Fibroblast of pulmonary artery (primary cell): ENCODE data around the gene CRY2.

Source experiments
- DNase-seq: peaks from one replicate; pipeline ENCODE4 v3.0.0-alpha.2; 2010; ENCODE audit warnings: low read depth
- H3K4me3 ChIP-seq: replicated peaks from 2 replicates; pipeline ENCODE4 v1.5.1; 2011; ENCODE audit warnings: low read depth, mild to moderate bottlenecking, control low read depth, low read length, moderate library complexity
- TF ChIP-seq, protein P1 (sequence below): IDR thresholded peaks from 2 replicates; pipeline ENCODE4 v1.5.1; 2011; ENCODE audit warnings: mild to moderate bottlenecking, control low read depth, low read length, inconsistent platforms; ENCODE audit errors: missing control alignments

Gene CRY2

DNA sequence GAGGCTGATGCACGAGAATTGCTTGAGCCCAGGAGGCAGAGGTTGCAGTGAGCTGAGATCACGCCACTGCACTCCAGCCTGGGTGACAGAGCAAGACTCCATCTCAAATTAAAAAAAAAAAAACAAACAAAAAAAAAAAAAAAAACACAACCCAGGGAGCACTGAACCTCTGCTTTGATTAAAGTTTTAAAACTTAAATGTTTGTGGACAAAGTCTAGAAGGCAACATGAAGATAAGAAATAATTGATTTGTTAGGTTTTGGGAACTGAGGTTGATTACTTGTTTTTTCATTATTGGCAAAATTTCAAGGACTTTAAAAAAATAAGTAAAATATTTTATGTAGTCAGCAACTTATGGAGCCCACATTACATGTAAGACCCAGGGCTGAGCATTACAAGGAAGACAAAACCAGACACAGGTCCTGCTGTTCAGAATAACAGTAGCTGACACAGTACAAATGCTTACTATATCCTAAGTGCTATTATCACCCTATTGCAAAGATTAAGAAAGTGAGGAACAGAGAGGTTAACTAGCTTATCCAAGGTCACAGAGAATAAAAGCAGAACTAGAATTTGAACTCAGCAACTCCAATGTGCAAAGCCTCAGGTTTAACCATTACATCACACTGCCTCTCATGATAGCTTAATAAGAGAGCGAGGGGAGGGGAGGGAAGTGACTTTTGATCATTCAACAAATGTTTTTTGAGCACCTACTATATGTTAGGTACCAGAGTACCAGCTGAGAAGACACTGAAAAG lies 2.3 kb upstream of the CRY2 start:
- no peak for DNase-seq
- TF ChIP-seq, protein P1, sequence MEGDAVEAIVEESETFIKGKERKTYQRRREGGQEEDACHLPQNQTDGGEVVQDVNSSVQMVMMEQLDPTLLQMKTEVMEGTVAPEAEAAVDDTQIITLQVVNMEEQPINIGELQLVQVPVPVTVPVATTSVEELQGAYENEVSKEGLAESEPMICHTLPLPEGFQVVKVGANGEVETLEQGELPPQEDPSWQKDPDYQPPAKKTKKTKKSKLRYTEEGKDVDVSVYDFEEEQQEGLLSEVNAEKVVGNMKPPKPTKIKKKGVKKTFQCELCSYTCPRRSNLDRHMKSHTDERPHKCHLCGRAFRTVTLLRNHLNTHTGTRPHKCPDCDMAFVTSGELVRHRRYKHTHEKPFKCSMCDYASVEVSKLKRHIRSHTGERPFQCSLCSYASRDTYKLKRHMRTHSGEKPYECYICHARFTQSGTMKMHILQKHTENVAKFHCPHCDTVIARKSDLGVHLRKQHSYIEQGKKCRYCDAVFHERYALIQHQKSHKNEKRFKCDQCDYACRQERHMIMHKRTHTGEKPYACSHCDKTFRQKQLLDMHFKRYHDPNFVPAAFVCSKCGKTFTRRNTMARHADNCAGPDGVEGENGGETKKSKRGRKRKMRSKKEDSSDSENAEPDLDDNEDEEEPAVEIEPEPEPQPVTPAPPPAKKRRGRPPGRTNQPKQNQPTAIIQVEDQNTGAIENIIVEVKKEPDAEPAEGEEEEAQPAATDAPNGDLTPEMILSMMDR = no peak
- no peak overlapping the region for H3K4me3 ChIP-seq

DNA sequence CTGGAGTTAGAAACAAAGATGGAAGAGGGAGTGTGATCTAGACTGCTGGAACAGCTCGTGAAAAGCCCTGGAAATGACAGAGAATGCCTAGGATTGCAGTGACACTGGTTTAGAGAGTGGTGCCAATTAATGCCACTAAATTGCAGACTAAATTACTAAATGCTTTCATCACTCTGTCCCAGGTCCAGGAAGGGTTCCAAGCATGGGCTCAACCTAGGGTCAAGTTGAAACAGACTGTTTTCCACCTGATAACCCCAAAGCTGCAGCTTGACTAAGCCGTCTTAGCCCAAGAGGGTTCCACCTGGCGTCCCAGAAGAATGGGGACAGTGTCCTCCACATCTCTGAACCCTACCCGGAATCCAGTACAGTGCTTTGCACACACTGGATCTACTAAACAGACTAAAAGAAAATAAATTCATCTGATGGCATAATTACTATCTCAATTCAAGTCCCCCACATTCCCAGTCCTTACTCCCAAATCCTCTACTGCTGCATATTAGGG lies 1.1 kb upstream of the CRY2 start:
- no peak for DNase-seq
- TF ChIP-seq, protein P1 = no peak
- no peak overlapping the region for H3K4me3 ChIP-seq

DNA sequence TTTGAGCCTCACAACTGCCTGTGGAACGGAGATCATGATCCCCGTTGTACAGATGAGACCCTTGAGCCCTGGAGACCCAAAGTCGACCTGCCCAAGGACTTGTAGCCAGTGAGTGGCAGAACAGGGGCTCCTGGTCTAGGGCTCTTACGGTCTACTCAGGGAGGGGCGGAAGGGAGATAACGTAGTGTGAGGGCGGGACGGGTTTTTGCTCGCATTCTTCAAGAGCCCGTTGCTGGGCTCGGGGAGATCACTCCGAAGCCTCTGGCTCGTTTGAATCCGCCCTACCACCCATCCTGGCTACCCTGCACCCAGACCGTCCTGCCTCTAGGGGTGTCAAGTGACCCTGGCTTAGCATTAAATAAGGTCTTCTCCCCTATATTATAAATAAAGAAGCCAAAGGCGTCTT lies 639 bp downstream of the CRY2 start:
- TF ChIP-seq, protein P1 = peak; percentile 12
- peak overlapping the region; percentile 89 for H3K4me3 ChIP-seq
- peak; percentile 64 for DNase-seq

DNA sequence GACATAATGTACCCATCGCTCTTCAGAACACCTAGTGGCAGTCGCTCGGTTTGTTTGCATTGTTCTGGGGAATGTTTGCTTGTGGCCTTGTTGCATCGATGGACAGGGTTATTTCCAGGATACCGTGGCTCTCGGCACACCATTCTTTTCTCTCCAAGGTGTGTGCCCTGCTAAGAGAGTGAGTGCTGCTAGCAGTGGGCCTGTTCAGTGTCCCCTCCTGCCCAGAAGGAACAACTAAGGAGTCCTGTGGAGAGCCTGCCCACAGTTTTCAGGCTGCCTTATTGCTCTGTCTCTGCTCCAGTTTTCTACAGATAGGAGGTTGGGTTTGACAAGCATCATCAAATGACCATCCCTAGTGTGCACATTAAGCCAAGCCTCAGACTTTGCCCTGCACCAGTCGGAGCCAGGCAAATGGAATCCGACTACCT lies 1.4 kb downstream of the CRY2 start:
- H3K4me3 ChIP-seq = peak overlapping the region; percentile 10
- TF ChIP-seq, protein P1 = no peak
- DNase-seq = no peak

DNA sequence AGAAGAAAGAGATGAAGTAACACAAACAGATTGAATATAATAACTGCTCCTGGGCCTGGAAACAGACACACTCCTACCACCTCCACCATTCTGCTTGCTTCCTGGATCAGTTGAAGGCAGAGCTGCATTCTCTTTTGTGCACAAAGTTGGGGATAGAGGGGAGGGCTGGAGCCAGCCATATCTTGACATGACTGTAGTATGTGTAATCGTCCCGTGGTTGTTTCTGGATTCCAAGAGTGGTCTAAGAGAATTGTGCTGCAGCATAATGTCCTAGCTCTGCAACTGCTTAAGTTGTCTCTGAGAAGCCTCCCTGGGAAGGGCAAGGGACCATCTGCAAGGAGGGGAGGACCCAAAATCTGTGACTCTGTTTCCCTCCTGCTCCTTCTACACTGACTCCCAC lies 3.2 kb downstream of the CRY2 start:
- TF ChIP-seq, protein P1 = no peak
- no peak overlapping the region for H3K4me3 ChIP-seq
- peak; percentile 15 for DNase-seq

DNA sequence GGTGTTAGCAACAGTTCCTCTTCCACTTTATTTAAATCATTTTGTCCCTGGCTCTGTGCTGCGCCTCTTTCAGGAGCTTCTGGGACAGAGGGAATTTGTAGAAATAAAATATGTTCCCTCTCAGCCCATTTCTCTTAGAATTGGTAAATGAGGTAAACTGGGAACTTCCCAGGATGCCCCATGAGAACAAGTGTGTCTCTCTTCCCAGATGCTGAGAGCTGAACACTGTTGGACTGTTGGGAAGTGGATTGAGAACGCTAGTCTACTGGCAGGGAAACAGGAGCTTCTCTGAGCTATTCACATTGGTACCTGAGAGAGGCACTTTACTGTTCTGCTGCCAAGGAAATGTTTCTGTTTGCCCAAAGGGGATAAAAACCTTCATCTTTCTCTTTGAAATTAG lies 4.0 kb downstream of the CRY2 start:
- H3K4me3 ChIP-seq = no peak overlapping the region
- TF ChIP-seq, protein P1 = no peak

More for the DNA sequence above, 4.0 kb downstream of the CRY2 start:
- no peak for DNase-seq
